GM12872 (cell line): ENCODE measurements around the gene SMARCD2.

Experiments used
- TF ChIP-seq, protein P1 (sequence below): IDR thresholded peaks from 3 replicates; pipeline ENCODE4 v1.5.1; 2011; ENCODE audit warnings: low read depth, mild to moderate bottlenecking, low read length, moderate library complexity; ENCODE audit not compliant: insufficient read depth

The SMARCD2 gene

DNA sequence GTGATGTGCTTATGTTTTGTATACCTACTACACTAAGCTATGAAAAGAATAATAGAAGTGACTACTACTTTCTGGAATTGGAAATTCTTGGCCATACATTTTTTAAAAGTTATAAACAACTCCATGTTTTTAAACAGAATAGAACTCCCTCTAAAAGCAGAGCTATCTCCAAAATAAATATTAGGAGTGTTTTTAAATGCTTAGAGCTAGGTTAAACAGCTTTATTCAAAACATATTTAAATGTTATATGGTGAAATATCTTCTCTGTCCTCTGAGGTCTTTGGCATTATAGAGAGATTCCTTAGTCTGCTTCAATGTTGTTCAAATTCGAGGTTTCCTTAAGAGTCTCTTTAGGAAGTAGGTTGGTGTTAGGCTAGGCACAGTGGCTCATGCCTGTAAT, 38.2 kb downstream of the SMARCD2 start:
- TF ChIP-seq, protein P1, sequence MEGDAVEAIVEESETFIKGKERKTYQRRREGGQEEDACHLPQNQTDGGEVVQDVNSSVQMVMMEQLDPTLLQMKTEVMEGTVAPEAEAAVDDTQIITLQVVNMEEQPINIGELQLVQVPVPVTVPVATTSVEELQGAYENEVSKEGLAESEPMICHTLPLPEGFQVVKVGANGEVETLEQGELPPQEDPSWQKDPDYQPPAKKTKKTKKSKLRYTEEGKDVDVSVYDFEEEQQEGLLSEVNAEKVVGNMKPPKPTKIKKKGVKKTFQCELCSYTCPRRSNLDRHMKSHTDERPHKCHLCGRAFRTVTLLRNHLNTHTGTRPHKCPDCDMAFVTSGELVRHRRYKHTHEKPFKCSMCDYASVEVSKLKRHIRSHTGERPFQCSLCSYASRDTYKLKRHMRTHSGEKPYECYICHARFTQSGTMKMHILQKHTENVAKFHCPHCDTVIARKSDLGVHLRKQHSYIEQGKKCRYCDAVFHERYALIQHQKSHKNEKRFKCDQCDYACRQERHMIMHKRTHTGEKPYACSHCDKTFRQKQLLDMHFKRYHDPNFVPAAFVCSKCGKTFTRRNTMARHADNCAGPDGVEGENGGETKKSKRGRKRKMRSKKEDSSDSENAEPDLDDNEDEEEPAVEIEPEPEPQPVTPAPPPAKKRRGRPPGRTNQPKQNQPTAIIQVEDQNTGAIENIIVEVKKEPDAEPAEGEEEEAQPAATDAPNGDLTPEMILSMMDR, result no peak

DNA sequence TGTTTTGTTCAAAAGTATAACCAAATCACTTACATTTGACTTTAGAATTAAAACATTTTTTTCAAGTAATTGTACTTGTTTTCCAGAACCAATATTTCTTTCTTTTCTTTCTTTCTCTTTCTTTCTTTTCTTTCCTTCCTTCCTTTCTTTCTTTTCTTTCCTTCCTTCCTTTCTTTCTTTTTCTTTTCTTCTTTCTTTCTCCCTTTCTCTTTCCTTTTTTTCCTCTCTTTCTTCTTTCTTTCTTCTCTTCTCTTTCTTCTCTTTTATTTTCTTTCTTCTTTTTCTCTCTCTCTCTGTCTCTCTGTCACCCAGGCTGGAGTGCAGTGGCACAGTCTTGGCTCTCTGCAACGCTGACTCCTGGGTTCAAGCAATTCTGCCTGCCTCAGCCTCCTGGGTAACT, 41.7 kb downstream of the SMARCD2 start:
- TF ChIP-seq, protein P1, result no peak

- TF ChIP-seq, protein P1, result no peak
Measured at GRCh38 chr17:63798572-63799106, 43.8 kb downstream of the SMARCD2 start.

DNA sequence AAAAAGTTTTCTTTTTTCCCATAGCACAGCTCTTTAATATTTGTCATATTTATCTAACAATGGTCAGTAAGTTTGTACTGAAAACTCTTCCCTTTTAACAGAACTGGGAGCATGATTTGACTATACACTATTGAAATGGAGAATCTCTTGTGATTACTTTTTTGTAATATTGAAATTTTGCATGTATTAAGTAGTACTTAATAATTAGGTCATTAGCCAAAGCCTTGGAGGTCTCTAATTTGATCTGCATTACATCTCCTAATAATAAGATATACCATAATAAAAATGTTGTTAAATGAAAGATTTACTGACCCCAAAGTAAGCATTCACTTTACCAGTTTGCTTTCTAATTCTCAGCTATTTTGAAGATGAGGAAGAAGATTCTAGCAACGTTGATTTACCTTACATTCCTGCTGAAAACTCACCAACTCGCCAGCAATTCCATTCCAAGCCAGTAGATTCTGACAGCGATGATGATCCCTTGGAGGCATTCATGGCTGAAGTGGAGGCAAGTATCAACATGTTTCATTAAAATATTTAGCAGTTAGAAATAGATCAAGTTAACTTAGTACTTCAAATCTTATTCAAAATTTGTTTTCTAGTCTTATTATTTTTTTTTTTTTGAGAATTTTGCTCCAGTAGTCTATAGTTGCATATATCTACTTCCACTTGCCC, 50.3 kb downstream of the SMARCD2 start:
- TF ChIP-seq, protein P1, result no peak

DNA sequence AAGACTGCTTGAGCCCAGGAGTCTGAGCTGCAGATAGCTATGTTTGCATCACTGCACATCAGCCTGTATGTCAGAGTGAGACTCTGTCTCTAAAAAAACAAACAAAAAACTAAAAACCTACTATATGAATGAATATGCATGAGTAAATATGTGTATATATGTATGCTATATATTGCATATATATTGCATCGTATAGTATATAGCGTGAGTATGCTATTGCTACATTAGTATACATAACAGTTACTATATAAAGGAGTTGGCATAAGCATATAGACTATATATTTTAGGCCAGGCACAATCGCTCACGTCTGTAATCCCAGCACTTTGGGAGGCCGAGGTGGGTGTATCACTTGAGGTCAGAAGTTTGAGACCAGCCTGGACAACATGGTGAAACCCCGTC, 52.4 kb downstream of the SMARCD2 start:
- TF ChIP-seq, protein P1, result no peak

- TF ChIP-seq, protein P1, result no peak
Measured at GRCh38 chr17:63786971-63787711, 55.3 kb downstream of the SMARCD2 start.

DNA sequence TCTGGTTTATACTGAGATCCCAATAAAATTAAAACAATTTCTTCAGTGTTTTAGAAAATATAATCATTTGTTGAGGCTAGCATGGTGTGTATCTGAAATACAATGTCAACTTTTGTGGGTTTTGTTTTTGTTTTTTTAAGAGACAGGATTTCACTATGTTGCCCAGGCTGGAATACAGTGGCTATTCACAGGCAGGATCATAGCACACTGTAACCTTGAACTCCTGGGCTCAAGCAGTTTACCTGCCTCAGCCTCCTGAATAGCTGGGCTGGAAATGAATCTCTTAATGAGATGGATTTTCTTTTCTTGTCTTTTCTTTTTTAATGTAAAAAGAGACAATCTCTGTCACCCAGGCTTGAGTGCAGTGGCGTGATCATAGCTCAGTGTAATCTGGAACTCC, 56.4 kb downstream of the SMARCD2 start:
- TF ChIP-seq, protein P1, result no peak
